HL-60/S4 (cell line): ENCODE results near the gene XXYLT1.

Experiments
- in situ Hi-C: fragments of 300-500 bp; cut with MboI; formaldehyde crosslinking; loops from 2 replicates; pipeline ENCODE4 v1.14.3; 2022; ENCODE audit warnings: low sequenced_read_pairs

Gene XXYLT1

DNA sequence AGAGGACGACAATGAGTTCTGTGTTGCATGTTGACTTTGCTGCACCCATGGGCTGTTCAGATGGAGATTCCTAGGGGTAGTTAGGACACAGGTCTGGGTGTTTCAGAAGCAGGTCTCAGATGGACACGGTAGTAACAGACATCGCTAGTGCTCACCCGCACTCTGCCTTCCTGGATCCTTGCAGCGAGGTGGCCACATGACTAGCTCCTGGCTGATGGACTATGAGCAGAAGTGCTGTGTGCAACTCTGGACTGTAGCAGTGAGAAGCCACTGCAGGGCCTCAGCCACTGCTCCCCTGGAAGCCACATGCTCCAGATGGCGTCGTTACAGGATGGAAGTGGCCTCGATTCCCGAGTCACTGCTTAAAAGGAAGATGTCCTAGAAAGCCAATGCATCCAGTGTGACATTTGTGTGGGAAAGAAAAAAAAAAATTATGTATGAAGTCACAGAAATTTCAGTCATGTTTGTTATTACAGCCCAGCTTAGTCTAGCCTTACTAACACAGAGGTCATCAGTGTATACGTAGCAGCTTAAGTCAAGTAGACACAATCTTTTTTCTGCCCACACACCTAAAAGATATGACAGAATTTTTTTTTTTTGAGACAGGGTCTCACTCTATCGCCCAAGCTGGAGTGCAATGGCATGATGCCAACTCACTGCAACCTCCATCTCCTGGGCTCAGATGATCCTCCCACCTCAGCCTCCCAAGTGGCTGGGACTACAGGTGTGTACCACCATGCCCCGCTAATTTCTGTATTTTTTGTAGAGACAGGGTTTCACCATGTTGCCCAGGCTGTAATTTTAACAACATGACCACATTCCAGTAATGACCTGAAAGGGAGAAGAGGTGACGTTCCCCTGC lies 95.3 kb downstream of the XXYLT1 start:
- in situ Hi-C loops: no loop called here

DNA sequence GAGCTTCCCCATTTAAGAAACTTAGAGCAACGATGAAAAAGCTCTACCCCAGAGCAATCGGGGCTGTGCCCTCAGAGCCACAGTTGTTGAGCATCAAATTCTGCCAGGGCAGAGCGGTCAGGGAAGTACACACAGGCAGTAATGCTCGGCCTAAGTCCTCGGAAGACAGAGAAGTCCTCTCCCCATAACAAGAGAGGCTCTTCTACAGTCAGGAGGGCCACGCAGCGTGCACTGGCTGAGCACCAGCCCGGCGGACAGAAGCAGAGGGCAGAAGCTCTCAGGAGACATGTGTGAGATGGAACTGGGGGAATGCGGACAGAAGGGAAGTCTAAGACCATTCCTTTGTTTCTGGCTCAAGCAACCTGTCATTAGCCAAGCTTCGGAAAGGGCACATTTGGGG lies 95.9 kb downstream of the XXYLT1 start:
- in situ Hi-C loops: no loop called here

DNA sequence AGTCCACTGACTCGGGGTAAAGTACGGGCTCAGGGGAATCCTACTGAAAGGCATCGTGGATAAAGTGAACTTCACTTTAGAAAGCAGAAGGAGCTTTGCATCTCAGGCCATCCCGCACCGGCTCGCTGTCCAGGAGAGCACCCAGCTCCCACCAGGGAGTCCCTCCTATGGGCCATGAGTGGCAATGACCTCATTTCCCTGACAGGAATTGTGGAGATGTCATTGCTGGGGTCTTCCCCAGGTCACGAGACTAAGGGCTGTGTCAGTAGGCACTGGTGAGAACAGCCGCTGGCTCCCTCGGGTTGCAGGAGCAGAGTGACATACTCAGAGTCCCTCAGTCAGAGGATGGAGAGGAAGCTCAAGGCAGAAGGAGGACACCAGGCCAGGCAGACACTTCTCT lies 97.3 kb downstream of the XXYLT1 start:
- in situ Hi-C loops: no loop called here

DNA sequence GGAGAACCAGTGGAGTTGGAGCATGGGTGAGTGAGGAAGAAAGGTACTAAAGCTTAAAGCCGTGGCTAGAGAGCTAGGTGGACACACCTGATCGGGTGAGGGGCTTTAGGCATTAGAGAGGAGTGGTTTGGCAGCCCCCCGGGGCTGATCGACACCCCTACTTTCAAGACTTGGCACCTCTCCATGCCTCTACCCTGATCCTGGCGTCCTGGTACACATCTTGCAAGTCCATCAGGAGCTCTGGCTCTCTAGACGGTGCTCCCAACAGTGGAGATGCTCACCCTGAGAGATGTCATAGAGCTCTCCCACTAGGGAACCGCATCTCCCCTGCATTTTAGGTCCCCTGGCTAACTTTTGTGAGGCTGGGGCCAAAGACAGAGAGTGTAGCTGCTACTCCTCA lies 98.1 kb downstream of the XXYLT1 start:
- in situ Hi-C loops: no loop called here

DNA sequence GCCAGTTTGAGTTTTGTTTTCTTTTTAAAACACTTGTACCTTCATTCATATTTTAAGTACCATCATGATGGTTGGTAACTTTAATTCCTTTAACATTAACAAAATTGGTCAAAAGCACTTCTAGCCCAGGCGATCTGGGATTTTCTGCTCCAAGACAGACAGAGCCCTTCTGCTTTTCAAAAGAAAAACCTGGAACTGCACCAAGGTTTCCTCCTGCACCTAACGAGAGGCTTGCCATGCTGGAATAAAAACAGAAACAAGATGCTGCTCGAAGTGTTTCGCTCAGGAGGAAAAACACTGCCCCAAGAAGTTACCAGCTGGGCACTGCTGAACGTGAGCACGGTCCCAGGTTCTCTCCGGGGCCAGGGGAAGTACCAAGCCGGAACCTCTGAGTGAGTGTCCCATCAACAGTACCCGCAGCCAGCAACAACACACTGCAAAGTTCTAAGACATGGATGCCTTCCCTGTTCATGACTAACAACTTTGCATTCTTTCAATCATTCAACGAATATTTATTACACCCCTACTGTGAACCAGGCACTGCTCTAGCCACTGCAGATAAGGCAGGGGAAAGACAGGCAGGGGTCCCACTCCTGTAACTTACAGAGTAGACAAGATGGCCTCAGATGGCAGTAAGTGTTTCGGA lies 98.8 kb downstream of the XXYLT1 start:
- in situ Hi-C loops: no loop called here

DNA sequence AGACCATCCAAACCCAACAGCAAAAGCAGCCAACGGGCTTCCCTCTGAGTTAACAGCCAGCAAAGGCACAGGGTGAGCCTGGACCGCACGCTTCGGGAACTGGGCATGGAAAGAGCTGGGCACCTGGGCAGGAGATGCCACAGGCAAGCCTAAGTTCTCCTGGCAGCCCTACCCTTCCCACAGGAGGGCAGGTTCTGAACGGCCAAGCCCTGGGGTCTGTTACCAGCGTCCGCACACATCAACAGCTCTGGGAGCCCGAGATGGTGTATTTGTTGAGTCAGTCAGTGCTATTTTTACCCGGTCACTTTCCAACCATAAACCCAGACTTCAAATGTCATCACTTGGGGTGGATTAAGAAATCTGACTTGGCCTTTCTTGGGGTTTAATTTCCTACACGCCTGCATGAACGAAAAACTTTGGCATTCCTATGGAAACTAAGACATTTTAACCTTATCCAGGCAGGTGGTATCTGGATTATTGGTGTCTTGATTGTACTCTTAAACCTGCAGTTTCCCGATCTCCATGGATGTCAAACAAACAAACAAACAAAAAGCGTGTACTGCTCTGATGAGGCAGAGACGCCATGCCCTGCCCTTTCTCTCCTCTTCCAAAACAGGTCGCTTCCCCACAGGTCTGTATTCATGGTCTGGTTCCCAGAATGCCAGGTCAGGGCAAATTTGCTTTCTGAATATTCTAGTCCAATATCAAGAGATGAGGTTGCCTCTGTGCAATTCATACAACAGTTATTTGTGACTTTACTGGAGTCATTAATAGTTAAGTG lies 99.7 kb downstream of the XXYLT1 start:
- in situ Hi-C loops: no loop called here

DNA sequence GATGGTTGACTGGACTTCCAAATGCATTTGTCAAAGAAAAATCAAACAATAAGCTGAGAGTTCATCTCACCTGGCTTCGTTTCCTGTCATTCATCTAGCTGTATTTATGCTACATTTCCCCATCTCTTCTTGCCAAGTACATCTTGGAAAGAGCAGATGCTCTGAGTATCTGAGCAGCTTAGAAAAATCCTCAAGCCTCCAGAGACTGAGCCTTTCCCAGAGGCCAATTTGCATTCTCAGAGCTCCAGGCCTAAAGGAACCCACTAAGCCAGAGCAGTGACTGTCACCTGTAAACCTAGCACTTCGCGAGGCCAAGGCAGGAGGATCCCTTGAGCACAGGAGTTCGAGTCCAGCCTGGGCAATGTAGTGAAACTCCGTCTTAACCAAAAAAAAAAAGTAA lies 100.5 kb downstream of the XXYLT1 start:
- in situ Hi-C loops: no loop called here

DNA sequence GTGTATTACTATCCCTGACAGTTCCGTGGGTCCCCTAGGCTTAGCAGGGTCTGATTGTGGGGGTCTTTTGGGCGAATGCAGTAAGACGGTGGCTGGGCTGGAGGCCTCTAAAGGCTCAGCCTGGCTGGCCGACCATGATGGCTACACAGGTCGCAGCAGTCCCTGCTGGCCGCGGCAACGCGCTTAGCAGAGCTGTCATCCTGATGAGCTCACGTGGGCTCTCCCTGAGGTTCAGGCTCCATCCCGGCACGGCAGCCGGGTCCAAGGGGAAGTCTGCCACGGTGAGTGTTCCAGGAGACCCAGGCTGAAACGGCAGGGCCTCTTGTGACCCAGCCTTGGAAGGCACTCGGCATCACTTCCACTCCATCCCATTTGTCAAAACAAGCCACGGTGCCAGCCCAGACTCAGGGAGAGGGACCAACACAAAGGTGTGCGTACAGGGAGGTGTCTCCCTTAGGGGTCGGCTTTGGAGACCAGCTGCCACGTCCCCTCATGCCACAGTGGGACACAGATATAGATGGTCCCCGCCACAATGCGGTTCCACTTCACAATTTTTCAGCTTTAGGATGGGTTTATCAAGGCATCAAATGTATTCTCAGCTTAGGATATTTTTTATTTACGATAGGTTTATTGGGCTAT lies 101.8 kb downstream of the XXYLT1 start:
- in situ Hi-C loops: no loop called here

DNA sequence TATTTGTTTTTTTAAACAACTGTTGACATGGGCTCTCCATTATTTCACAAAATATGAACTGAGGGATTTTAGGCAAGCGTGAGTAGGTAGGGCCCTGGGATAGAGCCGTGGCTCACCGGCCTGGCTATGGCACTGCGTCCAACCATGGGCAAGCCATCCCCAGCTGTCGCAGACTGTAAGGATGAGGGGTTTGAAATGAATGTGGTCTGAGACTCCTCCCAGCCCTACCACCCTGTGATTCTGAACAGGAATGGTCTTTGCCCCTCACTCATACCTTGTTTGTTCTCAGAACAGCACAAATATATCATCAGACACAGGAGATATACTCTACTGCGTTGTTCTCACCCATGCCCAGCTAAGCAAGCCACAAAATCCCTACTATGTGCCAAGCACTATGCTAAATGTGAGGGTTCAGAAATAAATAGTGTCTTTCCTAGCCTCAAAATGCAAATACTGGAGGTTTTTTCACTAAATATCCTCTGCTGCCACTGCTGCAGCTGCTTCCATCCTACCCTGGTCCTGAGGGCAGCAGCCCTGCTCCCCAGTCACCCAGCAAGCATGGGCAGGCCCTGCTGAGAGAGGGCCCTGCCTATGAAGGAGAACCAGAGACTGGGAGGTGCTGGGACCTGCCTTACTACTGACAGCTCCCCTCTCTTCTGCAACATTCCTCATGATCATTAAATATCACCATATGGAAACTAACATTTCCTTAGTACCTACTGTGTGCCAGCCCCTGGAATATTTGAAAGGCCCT lies 102.8 kb downstream of the XXYLT1 start:
- in situ Hi-C loops: no loop called here

DNA sequence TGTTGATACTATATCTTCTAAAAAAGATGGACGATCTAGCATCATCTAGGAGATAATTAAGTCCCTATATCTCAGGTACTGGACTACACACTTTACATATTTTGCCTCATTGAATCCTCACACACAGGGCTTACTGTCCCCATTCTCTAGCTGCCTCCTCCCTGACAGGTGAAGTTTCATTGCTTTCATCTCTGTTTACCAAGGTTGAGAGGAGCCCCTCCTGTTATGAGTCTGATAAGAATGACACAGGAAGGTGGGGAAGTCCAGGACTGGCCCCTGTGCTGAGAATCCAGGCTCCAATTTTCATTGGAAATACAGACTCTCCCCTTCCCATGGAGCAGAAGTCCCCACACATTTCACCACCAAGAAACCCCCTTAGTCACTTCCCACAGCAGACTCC lies 105.2 kb downstream of the XXYLT1 start:
- in situ Hi-C loops: no loop called here

DNA sequence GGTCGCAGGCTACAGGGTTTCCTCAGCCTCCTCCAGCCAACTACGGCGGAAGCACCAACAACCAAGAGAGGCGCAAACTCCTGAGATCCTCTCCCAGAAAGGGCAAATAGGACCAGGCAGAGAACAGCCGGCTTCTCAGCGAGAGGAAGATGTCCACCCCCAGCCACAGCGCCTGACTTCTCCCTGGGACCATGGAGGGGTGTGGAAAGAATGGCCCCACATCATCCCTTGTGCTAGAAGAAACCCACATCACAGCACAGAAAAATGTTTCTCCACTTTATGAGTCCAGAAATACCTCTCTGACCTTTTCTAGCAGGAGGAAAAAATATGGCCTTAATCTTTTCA lies 105.7 kb downstream of the XXYLT1 start:
- in situ Hi-C loops: no loop called here

DNA sequence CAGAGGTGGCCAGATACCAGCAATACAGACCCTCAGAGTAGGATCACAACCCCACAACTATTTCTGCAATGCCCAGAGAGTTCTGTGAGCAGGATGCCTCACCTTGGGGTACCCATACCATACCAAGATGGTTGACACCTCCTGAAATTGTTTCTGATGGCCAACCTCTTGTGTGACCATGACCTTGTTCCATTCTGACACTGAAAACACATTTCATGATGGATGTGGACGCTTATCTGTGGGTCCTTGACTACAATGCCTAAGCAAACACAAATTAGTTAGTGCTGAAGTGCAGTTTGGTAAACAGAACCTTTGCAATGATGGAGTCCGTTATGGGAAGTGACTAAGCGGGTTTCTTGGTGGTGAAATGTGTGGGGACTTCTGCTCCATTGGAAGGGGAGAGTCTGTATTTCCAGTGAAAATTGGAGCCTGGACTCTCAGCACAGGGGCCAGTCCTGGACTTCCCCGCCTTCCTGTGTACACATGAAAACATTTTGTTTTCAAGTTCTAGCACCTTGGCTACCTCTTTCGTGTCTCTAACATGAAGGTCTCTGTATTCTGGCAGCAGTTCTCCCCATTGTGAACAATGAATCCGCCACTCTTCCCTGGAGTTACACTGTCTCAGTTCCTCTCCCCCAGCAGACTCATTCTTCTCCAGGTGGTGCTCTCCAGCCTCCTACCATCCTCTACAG lies 106.2 kb downstream of the XXYLT1 start:
- in situ Hi-C loops: no loop called here

DNA sequence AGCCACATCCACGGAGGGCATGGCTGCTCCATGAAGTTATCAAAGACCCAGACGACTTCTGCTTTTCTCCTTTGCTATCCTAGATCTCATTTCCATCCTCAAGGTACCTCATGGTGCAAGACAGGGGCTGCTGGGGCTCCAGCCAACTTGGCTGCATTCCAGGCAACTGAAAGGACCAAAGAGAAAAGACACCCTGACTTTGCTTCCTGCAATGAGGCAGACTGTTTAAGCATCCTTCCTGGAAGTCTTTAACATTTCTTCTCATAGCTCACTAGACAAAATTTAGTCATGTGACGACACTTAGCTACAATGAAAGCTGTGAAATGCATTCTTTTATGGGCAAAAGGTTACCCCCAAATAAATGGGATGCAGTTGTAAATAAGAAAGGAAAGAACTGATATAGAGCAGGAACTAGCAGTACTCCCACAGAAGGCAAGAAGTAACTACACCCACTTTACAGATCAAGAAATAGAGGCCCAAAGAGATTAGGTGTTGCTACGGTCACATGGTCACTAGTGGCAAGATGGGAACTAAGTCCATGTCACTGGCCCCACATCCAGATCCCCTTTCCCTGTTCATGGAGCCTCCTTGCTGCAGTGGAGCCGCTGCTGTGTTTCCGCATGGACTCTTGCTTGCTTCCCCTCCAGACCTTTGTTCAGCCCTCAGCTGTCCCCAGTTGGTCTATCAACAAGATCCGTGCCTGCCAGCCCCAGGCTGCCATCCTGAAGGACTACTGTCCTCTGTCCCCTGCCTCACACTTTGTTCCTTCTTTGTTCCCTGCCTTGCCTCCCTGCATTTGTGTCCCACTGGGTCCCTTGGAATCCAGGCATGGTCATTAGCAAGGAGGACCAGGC lies 107.0 kb downstream of the XXYLT1 start:
- in situ Hi-C loops: no loop called here

DNA sequence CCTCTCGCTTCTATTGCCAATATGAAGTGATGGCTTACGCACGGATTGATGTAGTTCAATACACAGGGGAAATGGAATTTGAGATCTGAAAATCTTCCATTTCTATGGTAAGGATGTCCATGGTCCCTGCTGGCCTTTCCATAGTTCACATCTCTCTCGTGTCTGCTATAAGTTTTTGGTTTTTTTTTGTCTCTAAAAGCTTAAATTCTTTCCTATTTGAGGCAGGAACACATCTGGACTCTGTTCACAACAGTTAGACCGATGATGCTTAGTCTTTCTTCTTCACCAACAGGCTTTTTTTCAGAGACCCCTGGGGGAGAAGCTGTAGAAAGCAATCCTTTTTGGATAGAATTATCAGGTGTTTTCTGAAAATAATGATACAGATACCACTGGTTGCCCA lies 108.1 kb downstream of the XXYLT1 start:
- in situ Hi-C loops: no loop called here

DNA sequence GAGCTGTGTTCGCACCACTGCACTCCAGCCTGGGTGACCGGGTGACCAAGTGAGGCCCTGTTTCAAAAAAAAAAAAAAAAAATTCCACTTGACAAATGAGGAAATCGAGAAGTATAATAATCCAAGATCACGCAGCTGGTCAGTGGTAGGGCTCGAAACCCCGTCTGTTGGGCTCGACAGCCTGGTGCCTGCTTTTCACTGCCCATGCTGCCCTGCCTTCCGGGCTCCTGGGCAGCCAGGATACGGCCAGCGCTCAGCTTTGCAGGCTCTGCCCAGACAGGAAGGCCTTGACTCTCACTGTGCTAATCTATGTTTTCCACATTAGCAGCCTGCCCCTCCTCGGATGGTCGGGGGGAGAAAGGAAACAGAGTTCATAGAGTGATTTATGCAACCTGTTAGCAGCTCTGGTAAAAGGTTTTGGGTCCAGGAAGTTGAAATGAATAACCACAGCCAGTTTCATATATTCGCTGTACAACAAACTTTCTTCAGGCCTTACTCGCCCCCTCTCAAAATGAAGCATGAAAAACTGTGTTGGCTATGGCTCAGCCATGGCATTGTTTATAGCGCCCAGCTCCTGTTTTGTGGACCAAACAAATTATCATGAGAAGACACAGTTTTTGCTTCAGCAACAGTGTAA lies 108.8 kb downstream of the XXYLT1 start:
- in situ Hi-C loops: no loop called here

DNA sequence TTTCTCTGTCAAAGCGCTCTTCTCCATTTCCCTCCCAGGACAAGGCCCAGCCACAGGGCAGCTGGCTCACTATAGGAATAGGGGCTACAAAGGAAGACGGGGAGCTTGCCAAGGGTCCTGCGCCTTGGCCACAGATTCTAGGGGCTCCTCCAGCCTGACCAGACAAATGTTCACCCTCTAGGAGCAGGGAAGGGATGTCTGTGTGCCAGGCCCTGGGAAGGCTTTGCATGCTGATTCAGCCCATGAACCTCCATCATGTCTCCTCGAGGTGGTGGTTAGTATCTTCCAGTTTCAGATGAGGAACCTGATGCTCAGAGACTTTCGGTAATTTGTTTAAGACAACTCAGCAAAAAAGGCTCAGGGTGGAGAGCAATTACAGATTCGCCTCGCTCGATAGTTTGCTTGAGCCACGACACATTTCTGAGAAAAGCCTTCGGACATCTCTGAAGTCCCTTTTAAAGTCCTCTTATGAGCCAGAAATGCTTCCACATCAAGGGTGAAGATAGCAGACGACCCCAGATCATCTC lies 110.0 kb downstream of the XXYLT1 start:
- in situ Hi-C loops: no loop called here

DNA sequence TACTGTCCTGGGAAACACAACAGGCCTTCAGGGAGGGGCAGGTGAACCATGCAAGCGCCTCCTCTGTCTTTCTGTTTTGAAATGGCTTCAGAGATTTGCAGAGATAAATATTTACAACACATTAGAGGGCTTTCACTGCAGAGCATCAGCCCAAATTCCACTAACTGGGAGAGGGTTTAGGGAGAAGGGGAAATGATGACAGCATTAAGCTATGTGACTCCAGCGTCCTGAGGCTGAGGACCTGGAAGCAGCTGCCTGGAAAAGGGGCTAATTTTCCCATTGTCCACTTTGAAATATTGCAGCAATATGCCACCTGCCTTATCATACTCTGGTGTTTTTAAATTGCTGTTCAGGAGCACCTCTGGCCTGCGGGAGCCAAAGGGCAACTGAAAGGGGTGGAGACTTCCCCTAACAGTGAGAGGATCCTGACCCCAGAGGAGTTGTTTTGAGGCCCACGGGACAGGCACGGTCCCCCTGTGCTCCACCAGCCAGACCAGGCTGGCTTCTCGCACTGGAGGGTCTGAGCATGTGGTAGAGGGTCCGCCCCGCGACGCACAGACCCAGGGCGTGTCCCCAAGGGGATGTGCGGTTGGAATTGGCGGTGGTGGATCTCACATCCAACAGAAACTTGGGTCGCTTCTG lies 110.6 kb downstream of the XXYLT1 start:
- in situ Hi-C loops: no loop called here

DNA sequence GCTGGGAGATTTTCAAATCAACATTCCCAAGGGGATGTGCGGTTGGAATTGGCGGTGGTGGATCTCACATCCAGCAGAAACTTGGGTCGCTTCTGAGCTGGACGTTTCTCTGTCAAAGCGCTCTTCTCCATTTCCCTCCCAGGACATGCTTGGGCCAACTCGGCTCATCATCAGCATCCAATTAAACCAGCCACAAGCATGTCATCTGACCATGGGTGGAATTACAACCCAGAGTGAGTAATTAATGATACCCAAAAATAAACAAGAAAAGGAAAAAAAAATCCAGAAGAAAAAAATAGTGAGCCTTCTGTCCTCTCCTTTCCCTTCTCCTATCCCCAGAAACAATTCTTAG lies 111.2 kb downstream of the XXYLT1 start:
- in situ Hi-C loops: no loop called here
